KOPT-K1 (cell line): Measurements from ENCODE around the gene MS4A6A.
"Not testable (repeated sequence)": the region's sequence is repeated elsewhere in the genome, so short reads cannot be mapped to it uniquely, and the experiment has no call there.

ENCODE experiments used
- H3K27ac ChIP-seq: fragments of 200-600 bp; sonication (generic); 2 replicates; pipeline ENCODE4 v1.5.1; 2016; ENCODE audit warnings: antibody characterized with exemption, mild to moderate bottlenecking, low read depth, low read length; ENCODE audit not compliant: poor library complexity, severe bottlenecking
- H3K36me3 ChIP-seq: fragments of 200-600 bp; sonication (generic); 2 replicates; pipeline ENCODE4 v1.5.1; 2017; ENCODE audit warnings: antibody characterized with exemption, mild to moderate bottlenecking, low read length, moderate library complexity; ENCODE audit not compliant: insufficient read depth
- H3K9me3 ChIP-seq: fragments of 200-600 bp; sonication (generic); 2 replicates; pipeline ENCODE4 v1.5.1; 2017; ENCODE audit warnings: antibody characterized with exemption, low read length, mild to moderate bottlenecking; ENCODE audit not compliant: insufficient read depth, poor library complexity, severe bottlenecking

MS4A6A gene

GRCh38 chr11:60164550-60165075 is 18.3 kb downstream of the MS4A6A start:
- H3K27ac ChIP-seq: no peak overlapping the region
- no peaks in the 10 kb centered on the region for H3K36me3 ChIP-seq
- peaks cover 17% of the 10 kb centered on the region for H3K9me3 ChIP-seq

- H3K36me3 ChIP-seq: no peaks in the 10 kb centered on the region
- peaks cover 6% of the 10 kb centered on the region for H3K9me3 ChIP-seq
- H3K27ac ChIP-seq: no peak overlapping the region
Observed at GRCh38 chr11:60161766-60162165, 21.1 kb downstream of the MS4A6A start.

DNA sequence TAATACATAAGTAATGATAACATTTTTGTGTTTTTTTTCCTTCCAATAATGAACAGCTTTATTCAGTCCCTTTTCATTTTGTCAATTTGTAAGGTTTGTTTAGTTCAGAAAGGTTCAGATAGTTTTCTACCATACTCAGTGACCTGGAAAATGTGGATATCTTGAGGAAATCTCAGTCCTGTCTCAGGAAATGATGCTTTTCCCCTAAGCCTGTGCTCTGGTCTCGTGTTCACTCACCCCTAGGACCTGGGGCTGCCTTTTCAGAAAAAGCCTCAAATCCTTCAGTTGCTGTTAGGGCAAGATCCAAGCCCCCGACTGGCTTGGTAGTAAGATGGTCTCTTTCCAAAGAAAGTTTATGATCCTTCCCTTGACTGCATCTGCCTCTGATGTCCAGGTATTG is 21.8 kb downstream of the MS4A6A start:
- H3K9me3 ChIP-seq: peaks cover 6% of the 10 kb centered on the region
- no peaks in the 10 kb centered on the region for H3K36me3 ChIP-seq
- H3K27ac ChIP-seq: no peak overlapping the region

- Histone ChIP-seq H3K9me3 (peaks cover 6% of the 10 kb centered on the region), H3K36me3 (no peaks in the 10 kb centered on the region), H3K27ac (no peak overlapping the region)
Observed at GRCh38 chr11:60159868-60160267, 23.0 kb downstream of the MS4A6A start.

DNA sequence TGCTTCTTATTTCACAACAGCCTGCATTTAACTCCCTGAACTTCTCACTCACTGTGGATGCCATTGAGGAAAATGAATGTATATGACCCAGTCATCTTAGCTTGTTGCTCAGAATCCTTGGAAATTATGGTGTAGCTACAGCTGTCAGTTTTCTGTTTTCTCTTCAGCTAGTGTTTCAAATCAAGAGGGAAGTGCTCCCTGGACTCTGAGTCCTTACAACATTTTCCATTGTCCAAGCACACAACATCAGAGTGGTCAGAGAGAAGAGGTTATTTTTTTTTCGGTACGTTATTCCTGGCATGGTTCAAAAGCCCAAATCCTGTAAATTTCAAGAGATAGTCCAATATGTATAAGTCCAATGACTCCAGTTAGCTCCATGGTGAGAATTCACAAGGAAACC is 23.6 kb downstream of the MS4A6A start:
- Histone ChIP-seq H3K27ac (no peak overlapping the region), H3K36me3 (no peaks in the 10 kb centered on the region), H3K9me3 (peaks cover 6% of the 10 kb centered on the region)

- Histone ChIP-seq H3K36me3 (no peaks in the 10 kb centered on the region), H3K27ac (no peak overlapping the region), H3K9me3 (no peaks in the 10 kb centered on the region)
Observed at GRCh38 chr11:60158636-60159035, 24.2 kb downstream of the MS4A6A start.

DNA sequence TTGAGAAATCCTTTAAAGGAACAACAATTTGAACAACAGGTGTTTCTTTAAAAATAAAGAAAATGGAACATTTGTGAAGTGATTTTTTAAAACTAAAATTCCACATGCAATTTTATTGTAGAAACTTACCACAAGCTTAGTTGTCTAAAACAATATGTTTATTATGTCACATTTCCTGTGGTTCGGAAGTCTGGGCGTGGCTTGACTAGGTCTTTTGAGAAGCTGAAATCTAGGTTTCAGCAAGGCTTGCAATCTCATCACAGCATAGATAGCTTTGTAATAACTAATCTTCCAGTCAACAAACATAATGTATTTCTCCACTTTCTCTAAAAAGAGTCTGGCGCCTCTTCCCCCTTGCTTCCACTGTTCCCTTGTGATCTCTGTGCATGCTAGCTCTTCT is 27.0 kb downstream of the MS4A6A start:
- no peaks in the 10 kb centered on the region for H3K9me3 ChIP-seq
- no peaks in the 10 kb centered on the region for H3K36me3 ChIP-seq
- H3K27ac ChIP-seq: no peak overlapping the region

GRCh38 chr11:60152727-60153126 is 30.2 kb downstream of the MS4A6A start:
- not testable (repeated sequence) for H3K36me3 ChIP-seq, H3K27ac ChIP-seq, H3K9me3 ChIP-seq

- H3K27ac ChIP-seq: no peak overlapping the region
Observed at GRCh38 chr11:60150279-60150678, 32.6 kb downstream of the MS4A6A start.

DNA sequence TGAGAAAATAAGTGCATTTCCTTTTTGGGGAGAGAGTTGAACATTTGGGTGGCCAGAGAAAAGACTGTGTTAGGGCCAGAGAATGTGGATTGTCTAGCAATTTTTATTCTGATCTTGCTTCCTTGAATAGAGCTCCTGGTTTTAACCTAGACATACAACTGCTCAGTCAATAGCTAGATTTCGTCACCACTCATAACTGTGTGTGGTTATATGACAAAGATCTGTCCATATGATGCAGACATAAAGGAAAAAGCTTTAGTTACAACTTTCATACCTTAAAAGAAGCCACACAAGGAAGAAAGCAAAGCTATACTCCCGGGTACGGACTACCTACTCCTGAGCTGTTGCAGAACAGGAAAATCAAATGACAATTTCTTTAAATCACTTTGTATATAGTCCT is 37.2 kb downstream of the MS4A6A start:
- H3K9me3 ChIP-seq: no peaks in the 10 kb centered on the region
- H3K27ac ChIP-seq: no peak overlapping the region
- H3K36me3 ChIP-seq: no peaks in the 10 kb centered on the region

More at GRCh38 chr11:60150279-60150678, 32.6 kb downstream of the MS4A6A start:
- no peaks in the 10 kb centered on the region for H3K9me3 ChIP-seq
- no peaks in the 10 kb centered on the region for H3K36me3 ChIP-seq

- H3K27ac ChIP-seq: no peak overlapping the region
- H3K36me3 ChIP-seq: no peaks in the 10 kb centered on the region
- no peaks in the 10 kb centered on the region for H3K9me3 ChIP-seq
Observed at GRCh38 chr11:60143768-60144167, 39.1 kb downstream of the MS4A6A start.

GRCh38 chr11:60133917-60134316 is 49.0 kb downstream of the MS4A6A start:
- Histone ChIP-seq H3K27ac (no peak overlapping the region), H3K9me3 (peaks cover 6% of the 10 kb centered on the region), H3K36me3 (no peaks in the 10 kb centered on the region)

DNA sequence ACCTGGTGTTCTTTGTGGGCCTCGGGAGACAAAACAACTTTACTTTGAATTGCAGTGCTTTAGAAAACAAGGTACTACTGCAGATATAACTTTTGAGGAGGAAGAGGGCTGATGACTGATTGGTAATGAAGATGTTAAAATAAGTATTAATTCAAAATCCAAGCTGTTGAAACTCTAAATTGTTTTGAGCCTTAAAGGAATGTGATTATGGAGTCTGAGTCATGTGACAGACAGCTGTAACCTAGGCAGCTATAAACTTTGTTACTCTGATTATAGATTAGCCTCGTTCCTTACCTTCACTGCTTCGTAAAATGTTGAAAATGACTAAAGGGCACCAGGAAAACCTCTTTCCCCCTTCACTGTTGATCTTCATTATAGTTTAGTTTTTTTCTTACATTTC is 51.0 kb downstream of the MS4A6A start:
- Histone ChIP-seq H3K27ac (no peak overlapping the region), H3K9me3 (peaks cover 6% of the 10 kb centered on the region), H3K36me3 (no peaks in the 10 kb centered on the region)

DNA sequence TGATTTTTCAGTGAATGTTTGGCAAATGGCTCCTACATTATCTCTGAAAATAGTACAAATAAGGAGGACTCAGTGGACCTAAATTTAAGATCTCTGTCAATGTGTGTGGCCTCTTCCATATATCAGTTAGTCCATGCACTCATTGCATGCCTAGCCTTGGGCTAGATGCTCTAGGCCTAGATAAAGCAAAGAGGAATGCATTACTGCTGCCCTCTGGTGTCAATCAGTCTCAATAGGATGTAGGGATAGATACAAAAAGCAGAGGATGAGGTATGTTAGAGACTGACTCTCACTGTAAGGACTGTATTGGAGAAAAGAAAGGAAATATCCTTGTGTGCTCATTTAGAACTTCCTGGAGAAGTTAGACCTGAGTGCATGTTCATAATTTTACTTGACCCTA is 52.4 kb downstream of the MS4A6A start:
- no peaks in the 10 kb centered on the region for H3K36me3 ChIP-seq
- no peak overlapping the region for H3K27ac ChIP-seq
- H3K9me3 ChIP-seq: peaks cover 6% of the 10 kb centered on the region

- Histone ChIP-seq H3K27ac (no peak overlapping the region), H3K36me3 (no peaks in the 10 kb centered on the region), H3K9me3 (peaks cover 6% of the 10 kb centered on the region)
Observed at GRCh38 chr11:60129853-60130252, 53.0 kb downstream of the MS4A6A start.

GRCh38 chr11:60128866-60129265 is 54.0 kb downstream of the MS4A6A start:
- H3K27ac ChIP-seq, H3K36me3 ChIP-seq: not testable (repeated sequence)

DNA sequence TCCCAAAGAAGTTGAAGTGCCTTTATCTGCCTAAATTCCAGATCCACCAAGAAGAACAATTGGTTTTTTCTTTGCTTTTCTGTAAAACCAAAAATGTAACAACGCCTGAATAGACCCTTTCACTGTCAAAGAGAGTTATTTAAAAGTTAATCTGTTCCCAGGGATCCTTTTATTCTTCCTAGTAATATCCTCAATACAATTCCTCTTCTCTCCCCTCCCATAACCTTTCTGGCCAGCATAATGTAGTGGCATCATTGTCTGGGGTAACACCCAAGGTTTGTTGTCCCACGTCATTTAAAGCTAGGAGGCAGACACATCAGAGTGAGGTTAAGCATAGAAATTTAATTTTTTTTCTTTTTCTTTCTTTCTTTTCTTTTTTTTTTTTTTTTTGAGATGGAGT is 54.5 kb downstream of the MS4A6A start:
- H3K27ac ChIP-seq: no peak overlapping the region

More at GRCh38 chr11:60128866-60129265, 54.0 kb downstream of the MS4A6A start:
- H3K9me3 ChIP-seq: not testable (repeated sequence)

More for the DNA sequence above, 54.5 kb downstream of the MS4A6A start:
- Histone ChIP-seq H3K36me3 (no peaks in the 10 kb centered on the region), H3K9me3 (no peaks in the 10 kb centered on the region)
